AG04450 (cell line): ENCODE results near the gene DHRS4L2. TPM values are rescaled to one million over a fixed set of nuclear protein-coding genes. Genes with fewer than 3 reads are reported as not detected.
"Not testable (repeated sequence)": the region's sequence is repeated elsewhere in the genome, so short reads cannot be mapped to it uniquely, and the experiment has no call there.

ENCODE experiments used
- CTCF ChIA-PET: fragments of 300-600, 350-600 bp; formaldehyde crosslinking; extraction: SDS; loops from one replicate; lab custom pipeline; 2022; ENCODE audit warnings: antibody characterized with exemption, inconsistent platforms; lab: Charles Lee
- POLR2A ChIA-PET: fragments of 350-600 bp; formaldehyde crosslinking; extraction: SDS; loops from one replicate; lab custom pipeline; 2021; ENCODE audit warnings: antibody characterized with exemption, inconsistent platforms; lab: Yijun Ruan, JAX
- DNase-seq: peaks from one replicate; pipeline ENCODE4 v3.0.0-alpha.2; 2011; ENCODE audit warnings: low read depth, low spot score
- H3K27ac ChIP-seq: one replicate; pipeline ENCODE4 v1.5.1; 2012; ENCODE audit warnings: low read depth, low read length, control low read depth
- H3K27me3 ChIP-seq: one replicate; pipeline ENCODE4 v1.6.0; 2012; ENCODE audit warnings: low read length; ENCODE audit not compliant: control insufficient read depth, insufficient read depth
- H3K4me3 ChIP-seq: 2 replicates; pipeline ENCODE4 v1.5.1; 2011; ENCODE audit warnings: mild to moderate bottlenecking, low read depth, low read length, control low read depth
- H3K9me3 ChIP-seq: 2 replicates; pipeline ENCODE4 v1.5.1; 2012; ENCODE audit warnings: low read length; ENCODE audit not compliant: control insufficient read depth, insufficient read depth
- polyA minus RNA-seq: library from RNA; depleted of rRNA, polyadenylated mRNA; stranded (reverse); fragments of >200 nt; gene quantifications from 2 replicates; pipeline ENCODE4 v1.2.3, GENCODE V29; 2011; rRNA and poly(A)+ RNA removed
- polyA plus RNA-seq: library from polyadenylated mRNA; depleted of rRNA; stranded (reverse); fragments of >200 nt; gene quantifications from 2 replicates; pipeline ENCODE4 v1.2.3, GENCODE V29; 2011; rRNA removed
- TF ChIP-seq, protein P1 (sequence below): IDR thresholded peaks from 2 replicates; pipeline ENCODE4 v1.5.1; 2011; ENCODE audit warnings: low read depth, low read length, control low read depth, inconsistent platforms

DHRS4L2 gene
- polyA plus RNA-seq (14.8 and 17.5 TPM in 2 replicates), polyA minus RNA-seq (7.2 and 9.8 TPM in 2 replicates)

DNA sequence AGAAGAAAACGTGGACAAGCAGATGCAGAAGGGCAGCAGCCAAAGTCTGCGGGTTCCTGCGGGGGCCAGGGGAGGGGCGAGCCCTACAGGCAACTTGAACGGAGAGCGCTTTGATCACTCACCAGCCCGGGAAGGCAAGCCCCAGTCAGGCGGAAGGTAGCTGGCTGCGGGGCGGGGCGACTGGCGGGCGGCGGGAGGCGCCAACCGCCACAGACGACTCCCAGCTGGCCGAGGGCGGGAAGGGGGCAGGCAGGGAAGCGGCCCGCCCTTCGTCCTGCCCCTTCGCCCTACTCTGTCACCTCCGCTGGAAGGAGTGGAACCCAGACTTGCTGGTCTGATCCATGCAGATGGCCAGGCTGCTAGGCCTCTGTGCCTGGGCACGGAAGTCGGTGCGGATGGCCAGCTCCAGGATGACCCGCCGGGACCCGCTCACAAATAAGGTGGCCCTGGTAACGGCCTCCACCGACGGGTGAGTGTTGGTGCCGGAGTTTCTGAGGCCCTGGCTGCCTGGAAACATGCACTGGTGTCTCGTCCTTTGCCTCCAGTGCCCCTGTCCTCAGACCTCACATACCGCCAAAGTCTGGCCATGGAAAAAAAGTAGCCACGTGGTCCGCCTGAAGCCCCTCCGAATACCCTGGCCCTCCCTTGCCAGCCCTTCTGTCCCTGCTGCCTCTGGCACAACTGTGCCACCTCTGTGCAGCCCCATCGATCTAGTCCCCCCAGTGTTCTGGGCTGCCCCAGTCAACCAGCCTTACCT, at the start of gene DHRS4L2:
DHRS4L2 (plus strand) TSS at position 323 of the 757 bp plus-strand sequence; CDS start at position 342, 19 bp downstream.
- TF ChIP-seq, protein P1, sequence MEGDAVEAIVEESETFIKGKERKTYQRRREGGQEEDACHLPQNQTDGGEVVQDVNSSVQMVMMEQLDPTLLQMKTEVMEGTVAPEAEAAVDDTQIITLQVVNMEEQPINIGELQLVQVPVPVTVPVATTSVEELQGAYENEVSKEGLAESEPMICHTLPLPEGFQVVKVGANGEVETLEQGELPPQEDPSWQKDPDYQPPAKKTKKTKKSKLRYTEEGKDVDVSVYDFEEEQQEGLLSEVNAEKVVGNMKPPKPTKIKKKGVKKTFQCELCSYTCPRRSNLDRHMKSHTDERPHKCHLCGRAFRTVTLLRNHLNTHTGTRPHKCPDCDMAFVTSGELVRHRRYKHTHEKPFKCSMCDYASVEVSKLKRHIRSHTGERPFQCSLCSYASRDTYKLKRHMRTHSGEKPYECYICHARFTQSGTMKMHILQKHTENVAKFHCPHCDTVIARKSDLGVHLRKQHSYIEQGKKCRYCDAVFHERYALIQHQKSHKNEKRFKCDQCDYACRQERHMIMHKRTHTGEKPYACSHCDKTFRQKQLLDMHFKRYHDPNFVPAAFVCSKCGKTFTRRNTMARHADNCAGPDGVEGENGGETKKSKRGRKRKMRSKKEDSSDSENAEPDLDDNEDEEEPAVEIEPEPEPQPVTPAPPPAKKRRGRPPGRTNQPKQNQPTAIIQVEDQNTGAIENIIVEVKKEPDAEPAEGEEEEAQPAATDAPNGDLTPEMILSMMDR = peak; percentile 13; the same call in 1 of the 2 replicates
- CTCF ChIA-PET = interaction anchor here (1.4 kb wide), 1 partner anchor 120 kb away, joined by 3 read pairs; no protein-coding TSS in a partner anchor
- H3K27me3 ChIP-seq, DNase-seq, H3K9me3 ChIP-seq: not testable (repeated sequence)
- Histone ChIP-seq H3K27ac (peak within 1 kb of the TSS; percentile 11), H3K4me3 (peak within 1 kb of the TSS; percentile 47)
- POLR2A ChIA-PET = interaction anchor here (0.6 kb wide), 2 partner anchors 185 to 191 kb away, joined by 3 read pairs; no protein-coding TSS in a partner anchor

DNA sequence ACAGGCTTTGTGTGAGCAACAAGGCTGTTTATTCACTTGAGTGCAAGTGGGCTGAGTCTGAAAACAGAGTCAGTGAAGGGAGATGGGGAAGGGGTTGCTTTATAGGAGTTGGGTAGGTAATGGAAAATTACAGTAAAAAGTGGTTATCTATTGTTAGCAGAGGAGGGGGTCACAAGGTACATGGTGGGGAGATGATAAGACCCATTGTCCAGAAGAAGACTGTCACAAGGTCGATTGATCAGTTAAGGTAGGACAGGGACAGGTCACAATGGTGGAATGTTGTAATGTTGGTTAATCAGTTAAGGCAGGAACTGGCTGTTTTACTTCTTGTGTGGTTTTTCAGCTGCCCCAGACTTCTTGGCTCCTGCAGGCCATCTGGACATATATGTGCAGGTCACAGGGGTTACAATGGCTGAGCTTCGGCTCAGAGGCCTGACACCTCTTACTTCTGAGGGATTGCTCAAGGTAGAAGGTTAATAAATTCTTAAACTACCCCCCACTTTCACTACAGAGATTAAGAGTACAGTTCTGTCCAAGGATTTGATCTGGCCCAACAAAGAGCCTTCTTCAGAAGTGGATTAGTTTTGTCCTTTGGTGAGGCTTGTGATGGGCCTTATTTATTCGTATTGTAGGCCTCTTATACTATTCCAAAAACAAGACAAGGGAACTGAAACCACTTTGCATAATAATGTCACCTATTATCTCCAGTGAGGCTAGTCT, 49.0 kb upstream of the DHRS4L2 start:
- no peak overlapping the region for H3K27ac ChIP-seq
- TF ChIP-seq, protein P1 = no peak
- H3K27me3 ChIP-seq = peaks cover 2% of the 10 kb centered on the region
- no peak overlapping the region for H3K4me3 ChIP-seq
- DNase-seq = no peak
- ChIA-PET CTCF (no interaction called here), POLR2A (no interaction called here)
- no peaks in the 10 kb centered on the region for H3K9me3 ChIP-seq

DNA sequence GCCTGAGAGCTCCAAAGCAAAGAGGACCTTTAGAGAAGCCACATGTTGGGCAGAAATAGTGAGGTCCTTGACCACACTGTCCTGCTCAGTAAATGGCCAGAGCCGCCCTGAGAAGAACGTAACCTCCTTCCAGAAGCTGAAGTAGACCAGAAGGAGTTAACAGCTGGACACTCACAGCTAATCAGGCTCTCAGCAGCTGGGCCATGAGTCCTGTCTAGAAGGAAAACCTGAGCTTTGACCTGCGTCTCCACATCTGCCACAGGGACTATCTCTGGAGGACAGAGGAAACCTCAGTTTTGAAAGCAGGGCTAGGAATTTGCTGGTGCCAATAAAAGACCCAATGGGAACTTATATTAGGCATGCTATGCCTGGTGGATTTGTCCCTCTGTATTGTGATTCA, 47.5 kb upstream of the DHRS4L2 start:
- TF ChIP-seq, protein P1 = no peak
- CTCF ChIA-PET = interaction anchor here (1.2 kb wide), 1 partner anchor 10 kb away, joined by 3 read pairs; no protein-coding TSS in a partner anchor
- Histone ChIP-seq H3K4me3 (no peak overlapping the region), H3K9me3 (no peaks in the 10 kb centered on the region), H3K27me3 (no peaks in the 10 kb centered on the region), H3K27ac (no peak overlapping the region)
- DNase-seq = no peak
- POLR2A ChIA-PET = no interaction called here

GRCh38 chr14:23941669-23942068, 47.1 kb upstream of the DHRS4L2 start:
- no peak overlapping the region for H3K4me3 ChIP-seq
- no peak overlapping the region for H3K27ac ChIP-seq
- TF ChIP-seq, protein P1 = no peak
- ChIA-PET CTCF (interaction anchor here (1.2 kb wide), 1 partner anchor 10 kb away, joined by 3 read pairs; no protein-coding TSS in a partner anchor), POLR2A (no interaction called here)
- H3K27me3 ChIP-seq = no peaks in the 10 kb centered on the region
- DNase-seq = no peak
- no peaks in the 10 kb centered on the region for H3K9me3 ChIP-seq
